ENCODE results near the gene CD52. TPM values are rescaled to one million over a fixed set of nuclear protein-coding genes. Genes with fewer than 3 reads are reported as not detected.

Gene CD52
- total RNA-seq, 1 experiment from 2014 or later, result 8.3 TPM

Other genes starting within 250 kb of the CD52 start
- 5.9 and 6.0 TPM in 2 replicates for gene PDIK1L, start 206.1 kb upstream of the CD52 start, total RNA-seq (2014; rRNA removed; shearing (Covaris generic))
- 1.00 and 2.7 TPM in 2 replicates for gene FAM110D, start 158.9 kb upstream of the CD52 start, total RNA-seq (2014; rRNA removed; shearing (Covaris generic))
- gene C1orf232, start 149.0 kb upstream of the CD52 start, total RNA-seq (2014; rRNA removed; shearing (Covaris generic)), result not detected in 2 replicates
- 32.8 and 59.0 TPM in 2 replicates for gene ZNF593, start 148.1 kb upstream of the CD52 start, total RNA-seq (2014; rRNA removed; shearing (Covaris generic))
- 0.22 TPM in 1 of 2 replicates, not detected in the other for gene ZNF593OS, start 146.1 kb upstream of the CD52 start, total RNA-seq (2014; rRNA removed; shearing (Covaris generic))
- 21.7 and 23.1 TPM in 2 replicates for gene CNKSR1, start 140.5 kb upstream of the CD52 start, total RNA-seq (2014; rRNA removed; shearing (Covaris generic))
- 0.10 and 0.33 TPM in 2 replicates for gene CATSPER4, start 127.4 kb upstream of the CD52 start, total RNA-seq (2014; rRNA removed; shearing (Covaris generic))
- gene CEP85, start 83.8 kb upstream of the CD52 start, total RNA-seq (2014; rRNA removed; shearing (Covaris generic)), result 60.1 and 69.7 TPM in 2 replicates
- 40.8 and 56.7 TPM in 2 replicates for gene SH3BGRL3, start 37.9 kb upstream of the CD52 start, total RNA-seq (2014; rRNA removed; shearing (Covaris generic))
- 13.4 and 14.6 TPM in 2 replicates for gene UBXN11, start 11.3 kb upstream of the CD52 start, total RNA-seq (2014; rRNA removed; shearing (Covaris generic))
- 7.9 and 8.7 TPM in 2 replicates for gene CRYBG2, start 36.2 kb downstream of the CD52 start, total RNA-seq (2014; rRNA removed; shearing (Covaris generic))
- not detected in 2 replicates for gene ZNF683, start 54.8 kb downstream of the CD52 start, total RNA-seq (2014; rRNA removed; shearing (Covaris generic))
- 863 and 868 TPM in 2 replicates for gene LIN28A, start 92.9 kb downstream of the CD52 start, total RNA-seq (2014; rRNA removed; shearing (Covaris generic))
- 52.9 and 60.0 TPM in 2 replicates for gene DHDDS, start 114.4 kb downstream of the CD52 start, total RNA-seq (2014; rRNA removed; shearing (Covaris generic))
- 488 and 543 TPM in 2 replicates for gene HMGN2, start 154.5 kb downstream of the CD52 start, total RNA-seq (2014; rRNA removed; shearing (Covaris generic))
- gene RPS6KA1, start 211.8 kb downstream of the CD52 start, total RNA-seq (2014; rRNA removed; shearing (Covaris generic)), result 101 and 121 TPM in 2 replicates

Data from H7 (cell line).